ENCODE measurements around the gene UFSP1.
"Not testable (repeated sequence)": the region's sequence is repeated elsewhere in the genome, so short reads cannot be mapped to it uniquely, and the experiment has no call there.

Gene UFSP1

DNA sequence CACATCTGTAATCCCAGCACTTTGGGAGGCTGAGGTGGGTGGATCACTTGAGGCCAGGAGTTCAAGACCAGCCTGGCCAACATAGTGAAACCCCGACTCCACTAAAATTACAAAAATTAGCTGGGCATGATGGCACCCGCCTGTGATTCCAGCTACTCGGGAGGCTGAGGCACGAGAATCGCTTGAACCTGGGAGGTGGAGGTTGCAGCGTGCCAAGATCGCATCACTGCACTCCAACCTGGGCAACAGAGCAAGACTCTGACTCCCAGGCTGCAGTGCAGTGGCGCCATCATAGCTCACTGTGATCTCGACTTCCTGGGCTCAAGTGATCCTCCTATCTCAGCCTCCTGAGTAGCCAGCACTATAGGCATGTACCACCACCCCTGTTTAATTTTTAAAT is 34.6 kb downstream of the UFSP1 start:
- DNase-seq = not testable (repeated sequence)

DNA sequence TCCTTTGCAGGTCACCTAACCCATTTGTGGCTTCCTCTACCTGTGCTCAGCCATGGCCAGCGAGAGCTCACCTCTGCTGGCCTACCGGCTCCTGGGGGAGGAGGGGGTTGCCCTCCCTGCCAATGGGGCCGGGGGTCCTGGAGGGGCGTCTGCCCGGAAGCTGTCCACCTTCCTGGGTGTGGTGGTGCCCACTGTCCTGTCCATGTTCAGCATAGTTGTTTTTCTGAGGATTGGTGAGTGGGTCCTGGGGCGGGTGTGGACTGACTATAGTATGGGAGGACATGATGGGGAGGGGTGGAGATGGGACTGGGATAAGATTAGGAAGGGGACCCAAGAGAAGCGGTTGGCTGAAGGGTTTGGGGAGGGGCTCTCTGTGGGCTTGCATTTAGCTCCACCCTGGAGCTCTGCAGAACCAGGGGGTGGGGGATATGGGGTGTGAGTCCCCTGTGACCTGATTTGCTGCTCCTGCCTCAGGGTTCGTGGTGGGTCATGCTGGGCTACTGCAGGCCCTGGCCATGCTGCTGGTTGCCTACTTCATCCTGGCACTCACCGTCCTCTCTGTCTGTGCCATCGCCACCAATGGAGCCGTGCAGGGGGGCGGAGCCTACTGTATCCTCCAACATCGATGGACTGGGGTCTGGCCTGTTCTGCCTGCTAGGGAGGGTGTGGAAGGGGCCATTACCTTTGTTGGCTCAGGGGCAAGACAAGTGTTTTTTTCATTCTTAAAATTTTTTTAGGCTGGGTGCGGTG is 35.2 kb downstream of the UFSP1 start:
- no peak for DNase-seq

GRCh38 chr7:100852048-100852872 is 37.3 kb downstream of the UFSP1 start, which contains the start of gene SLC12A9:
TSS of gene SLC12A9 (plus strand) at chr7:100852713. CDS start at chr7:100854198, 1,485 bp downstream.
- peak; percentile 57 to 80 (median 68) for DNase-seq

DNA sequence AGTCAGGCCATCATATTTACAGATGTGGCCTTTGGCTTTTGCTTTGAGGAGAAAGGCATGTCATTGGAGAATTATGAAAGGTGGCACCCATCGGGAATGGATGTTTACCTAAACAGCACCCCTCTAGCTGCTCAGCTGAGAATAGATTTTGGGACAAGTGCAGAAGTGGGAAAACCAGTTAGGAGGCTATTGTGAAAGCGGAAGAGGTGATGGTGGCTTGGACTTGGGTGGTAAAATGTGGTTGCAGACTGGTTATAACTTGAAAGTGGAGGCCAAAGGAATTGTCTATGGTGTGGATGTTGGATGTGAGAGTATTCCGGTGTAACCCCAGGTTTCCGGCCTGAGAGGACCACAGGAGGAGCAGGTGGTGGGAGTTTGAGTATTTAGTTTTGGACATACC is 42.2 kb downstream of the UFSP1 start:
- no peak for DNase-seq

GRCh38 chr7:100840470-100841100 is 48.9 kb downstream of the UFSP1 start:
- DNase-seq = no peak

- DNase-seq = no peak
Observed at GRCh38 chr7:100839361-100839760, 50.2 kb downstream of the UFSP1 start.
